ENCODE results near the gene CGB7. TPM values are rescaled to one million over a fixed set of nuclear protein-coding genes. Genes with fewer than 3 reads are reported as not detected.

Gene CGB7
- total and polyA plus RNA-seq, 10 of the 15 experiments (the other 5 are each of a cell fraction or from before 2014, with no cell fraction given) = 0.06 TPM; not detected in 9

DNA sequence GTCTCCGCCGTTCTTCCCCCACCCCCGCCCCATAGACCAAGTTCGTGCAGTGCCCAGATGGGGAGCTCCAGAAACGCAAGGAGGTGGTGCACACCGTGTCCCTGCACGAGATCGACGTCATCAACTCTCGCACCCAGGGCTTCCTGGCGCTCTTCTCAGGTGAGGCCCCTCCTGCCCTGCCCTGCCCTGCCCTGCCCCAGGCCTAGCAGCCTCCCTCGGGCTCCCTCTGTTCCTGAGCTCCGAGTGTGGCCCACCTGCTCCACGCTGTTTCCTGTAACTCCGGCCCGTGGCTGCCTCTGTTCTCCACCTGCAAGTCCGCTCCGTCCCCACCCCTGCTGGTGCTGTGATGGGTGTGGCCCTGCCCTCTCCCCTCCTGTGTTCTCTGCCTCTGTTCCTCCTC is 47.1 kb downstream of the CGB7 start (continued):
- TF ChIP-seq, protein P1, sequence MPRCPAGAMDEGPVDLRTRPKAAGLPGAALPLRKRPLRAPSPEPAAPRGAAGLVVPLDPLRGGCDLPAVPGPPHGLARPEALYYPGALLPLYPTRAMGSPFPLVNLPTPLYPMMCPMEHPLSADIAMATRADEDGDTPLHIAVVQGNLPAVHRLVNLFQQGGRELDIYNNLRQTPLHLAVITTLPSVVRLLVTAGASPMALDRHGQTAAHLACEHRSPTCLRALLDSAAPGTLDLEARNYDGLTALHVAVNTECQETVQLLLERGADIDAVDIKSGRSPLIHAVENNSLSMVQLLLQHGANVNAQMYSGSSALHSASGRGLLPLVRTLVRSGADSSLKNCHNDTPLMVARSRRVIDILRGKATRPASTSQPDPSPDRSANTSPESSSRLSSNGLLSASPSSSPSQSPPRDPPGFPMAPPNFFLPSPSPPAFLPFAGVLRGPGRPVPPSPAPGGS (IDR thresholded peaks at IDR 0.05; ENCODE audit: borderline replicate concordance, insufficient read depth, low read depth, low read length, poor library complexity, severe bottlenecking) = no peak
- no peak for TF ChIP-seq CHD1 (IDR thresholded peaks at IDR 0.05; ENCODE audit: low read depth, low read length)

DNA sequence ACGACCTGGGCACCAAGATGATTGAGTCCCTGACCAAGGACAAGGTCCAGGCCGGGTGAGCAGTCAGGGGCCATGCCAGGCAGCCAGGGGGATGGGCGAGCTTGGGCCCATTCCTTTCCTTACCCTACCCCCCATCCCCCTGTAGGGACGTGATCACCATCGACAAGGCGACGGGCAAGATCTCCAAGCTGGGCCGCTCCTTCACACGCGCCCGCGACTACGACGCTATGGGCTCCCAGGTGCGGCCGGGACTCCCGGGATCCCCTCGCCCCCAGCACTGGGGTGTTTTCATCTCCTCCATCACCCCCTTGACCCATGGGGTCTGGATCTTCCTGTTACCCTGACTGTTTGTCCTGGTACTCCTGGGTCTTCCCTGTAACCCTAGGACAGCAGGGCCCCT is 47.7 kb downstream of the CGB7 start:
- peaks cover 17 to 24% of the 10 kb centered on the region in 2 experiments for H3K36me3 ChIP-seq (ENCODE audit: control insufficient read depth in 2 of 2, insufficient read depth in 2 of 2, low read length in 1 of 2)
- no peaks in the 10 kb centered on the region for H3K27me3 ChIP-seq (replicated peaks in 1 of 2; ENCODE audit: control insufficient read depth in 2 of 2, insufficient read depth in 2 of 2, low read length in 1 of 2)
- no peak overlapping the region for H3K4me2 ChIP-seq (ENCODE audit: control insufficient read depth, insufficient read depth)
- H3K9me3 ChIP-seq (replicated peaks; ENCODE audit: control insufficient read depth, insufficient read depth, low read length) = no peaks in the 10 kb centered on the region
- FAIRE-seq = no peak
- POLR2A ChIA-PET = no interaction called here
- H3K79me2 ChIP-seq (ENCODE audit: control insufficient read depth, insufficient read depth, low read length) = no peaks in the 10 kb centered on the region
- no peaks in the 10 kb centered on the region for H3K4me1 ChIP-seq (ENCODE audit: control insufficient read depth, insufficient read depth, low read length)
- no TSS peak for BruUV-seq (replicated peaks)
- in situ Hi-C loops (cut with MboI) = no loop called here
- H3K4me3 ChIP-seq = no peak overlapping the region
- intact Hi-C loops (cut with micrococcal nuclease; ENCODE audit: unreplicated experiment) = no loop called here
- CTCF ChIA-PET = interaction anchor here (0.6 to 3.2 kb wide), 2 partner anchors 11 to 316 kb away, joined by 3 to 16 read pairs; no protein-coding TSS in a partner anchor
- RAD21 ChIA-PET (ENCODE audit: unreplicated experiment) = no interaction called here
- H3K27ac ChIP-seq (ENCODE audit: control insufficient read depth, insufficient read depth) = no peak overlapping the region
- SMC1A ChIA-PET (ENCODE audit: uncharacterized antibody, unreplicated experiment) = no interaction called here
- H3K9ac ChIP-seq (ENCODE audit: control insufficient read depth, insufficient read depth, low read length) = no peak overlapping the region
- 96% methylated on average over 18 of the region's 18 CpGs for WGBS (ENCODE audit: insufficient coverage, insufficient replicate concordance, low lambda C conversion rate, missing lambda C conversion rate)
- DNase-seq (ENCODE audit: low read depth, low spot score) = no peak
- ATAC-seq = no peak
- no peaks in the 10 kb centered on the region for H4K20me1 ChIP-seq (ENCODE audit: control insufficient read depth, insufficient read depth)
- H2AFZ ChIP-seq (ENCODE audit: control insufficient read depth, low read depth, low read length) = no peak overlapping the region
- TF ChIP-seq, protein P2, sequence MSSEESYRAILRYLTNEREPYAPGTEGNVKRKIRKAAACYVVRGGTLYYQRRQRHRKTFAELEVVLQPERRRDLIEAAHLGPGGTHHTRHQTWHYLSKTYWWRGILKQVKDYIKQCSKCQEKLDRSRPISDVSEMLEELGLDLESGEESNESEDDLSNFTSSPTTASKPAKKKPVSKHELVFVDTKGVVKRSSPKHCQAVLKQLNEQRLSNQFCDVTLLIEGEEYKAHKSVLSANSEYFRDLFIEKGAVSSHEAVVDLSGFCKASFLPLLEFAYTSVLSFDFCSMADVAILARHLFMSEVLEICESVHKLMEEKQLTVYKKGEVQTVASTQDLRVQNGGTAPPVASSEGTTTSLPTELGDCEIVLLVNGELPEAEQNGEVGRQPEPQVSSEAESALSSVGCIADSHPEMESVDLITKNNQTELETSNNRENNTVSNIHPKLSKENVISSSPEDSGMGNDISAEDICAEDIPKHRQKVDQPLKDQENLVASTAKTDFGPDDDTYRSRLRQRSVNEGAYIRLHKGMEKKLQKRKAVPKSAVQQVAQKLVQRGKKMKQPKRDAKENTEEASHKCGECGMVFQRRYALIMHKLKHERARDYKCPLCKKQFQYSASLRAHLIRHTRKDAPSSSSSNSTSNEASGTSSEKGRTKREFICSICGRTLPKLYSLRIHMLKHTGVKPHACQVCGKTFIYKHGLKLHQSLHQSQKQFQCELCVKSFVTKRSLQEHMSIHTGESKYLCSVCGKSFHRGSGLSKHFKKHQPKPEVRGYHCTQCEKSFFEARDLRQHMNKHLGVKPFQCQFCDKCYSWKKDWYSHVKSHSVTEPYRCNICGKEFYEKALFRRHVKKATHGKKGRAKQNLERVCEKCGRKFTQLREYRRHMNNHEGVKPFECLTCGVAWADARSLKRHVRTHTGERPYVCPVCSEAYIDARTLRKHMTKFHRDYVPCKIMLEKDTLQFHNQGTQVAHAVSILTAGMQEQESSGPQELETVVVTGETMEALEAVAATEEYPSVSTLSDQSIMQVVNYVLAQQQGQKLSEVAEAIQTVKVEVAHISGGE (CRISPR knock-in tag; IDR thresholded peaks at IDR 0.05) = no peak
- TF ChIP-seq STAT1 (conservative IDR thresholded peaks at IDR 0.05) = no peak
- TF ChIP-seq TCF12 (IDR thresholded peaks at IDR 0.05; ENCODE audit: low read depth, low read length) = no peak
- no peak for TF ChIP-seq IKZF1 (conservative IDR thresholded peaks at IDR 0.05)
- TF ChIP-seq FOXM1 (IDR thresholded peaks at IDR 0.05; ENCODE audit: low read depth, low read length) = no peak
- no peak for TF ChIP-seq EGR1 (IDR thresholded peaks at IDR 0.05; ENCODE audit: borderline replicate concordance in 1 of 2, low read depth in 2 of 2, low read length in 2 of 2)
- TF ChIP-seq SMAD1 (IDR thresholded peaks at IDR 0.05; ENCODE audit: low read depth, partially characterized antibody) = no peak
- TF ChIP-seq, protein P3, sequence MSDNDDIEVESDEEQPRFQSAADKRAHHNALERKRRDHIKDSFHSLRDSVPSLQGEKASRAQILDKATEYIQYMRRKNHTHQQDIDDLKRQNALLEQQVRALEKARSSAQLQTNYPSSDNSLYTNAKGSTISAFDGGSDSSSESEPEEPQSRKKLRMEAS (IDR thresholded peaks at IDR 0.05; ENCODE audit: low read depth, low read length) = no peak
- no peak for TF ChIP-seq CHD4 (IDR thresholded peaks at IDR 0.05)
- no peak for TF ChIP-seq BACH1 (IDR thresholded peaks at IDR 0.05; ENCODE audit: borderline replicate concordance)
- TF ChIP-seq KDM1A (IDR thresholded peaks at IDR 0.05; ENCODE audit: borderline replicate concordance) = no peak
- no peak for TF ChIP-seq ZNF384 (IDR thresholded peaks at IDR 0.05; ENCODE audit: borderline replicate concordance, low read depth, low read length)
- TF ChIP-seq SPI1 (IDR thresholded peaks at IDR 0.05; ENCODE audit: borderline replicate concordance, insufficient read depth, low read depth, low read length) = no peak
- no peak for TF ChIP-seq SMAD5 (IDR thresholded peaks at IDR 0.05; ENCODE audit: low read depth)
- TF ChIP-seq CREB1 (IDR thresholded peaks at IDR 0.05; ENCODE audit: low read depth) = no peak
- TF ChIP-seq, protein P4, sequence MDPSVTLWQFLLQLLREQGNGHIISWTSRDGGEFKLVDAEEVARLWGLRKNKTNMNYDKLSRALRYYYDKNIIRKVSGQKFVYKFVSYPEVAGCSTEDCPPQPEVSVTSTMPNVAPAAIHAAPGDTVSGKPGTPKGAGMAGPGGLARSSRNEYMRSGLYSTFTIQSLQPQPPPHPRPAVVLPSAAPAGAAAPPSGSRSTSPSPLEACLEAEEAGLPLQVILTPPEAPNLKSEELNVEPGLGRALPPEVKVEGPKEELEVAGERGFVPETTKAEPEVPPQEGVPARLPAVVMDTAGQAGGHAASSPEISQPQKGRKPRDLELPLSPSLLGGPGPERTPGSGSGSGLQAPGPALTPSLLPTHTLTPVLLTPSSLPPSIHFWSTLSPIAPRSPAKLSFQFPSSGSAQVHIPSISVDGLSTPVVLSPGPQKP (IDR thresholded peaks at IDR 0.05; ENCODE audit: low read depth, low read length) = no peak
- no peak for TF ChIP-seq LARP7 (IDR thresholded peaks at IDR 0.05)

Measured in GM12878 (cell line).